NB4 (cell line): ENCODE data around the gene SPACA4.

Experiments used
- CTCF ChIP-seq: IDR thresholded peaks from one replicate; pipeline ENCODE4 v1.5.1; 2012; ENCODE audit warnings: low read depth, low read length
- MAX ChIP-seq: IDR thresholded peaks from 2 replicates; pipeline ENCODE4 v1.6.1; 2011; ENCODE audit warnings: low read depth, low read length

- TF ChIP-seq CTCF (no peak), MAX (no peak)
Measured at GRCh38 chr19:48627865-48628314, 21.3 kb downstream of the SPACA4 start.
